K562 (cell line): ENCODE results near the gene LRRC71. TPM values are rescaled to one million over a fixed set of nuclear protein-coding genes. Genes with fewer than 3 reads are reported as not detected.

Experiments used
- ATAC-seq: fragments of 200-7000 bp; cut with Tn5 transposase; 3 replicates; pipeline ENCODE4 v1.9.1; 2020; ENCODE audit warnings: moderate library complexity
- BruUV-seq: library from RNA; stranded (reverse); fragments of 400-500 nt; replicated peaks from 2 replicates; lab custom pipeline; 2021; lab: Mats Ljungman, UMichigan
- CTCF ChIA-PET: fragments of 300-600 bp; formaldehyde crosslinking; extraction: SDS; loops from one replicate; lab custom pipeline; 2021; ENCODE audit warnings: low intra/inter-chr PET ratio; lab: Yijun Ruan, JAX
- POLR2A ChIA-PET: fragments of 300-600, 350-650 bp; sonication (Branson Sonifier 250); formaldehyde crosslinking; extraction: SDS; loops from one replicate; lab custom pipeline; 2021; ENCODE audit warnings: antibody characterized with exemption, inconsistent platforms; lab: Yijun Ruan, JAX
- DNase-seq, 4 experiments: peaks; one replicate each; pipeline versions ENCODE4 v3.0.0 to v3.0.0-alpha.2; 2011 to 2018; ENCODE audit warnings: low spot score in 3 of 4, mixed read lengths in 3 of 4; ENCODE audit errors: extremely low read depth in 1 of 4
- FAIRE-seq: peaks from 2 replicates; lab custom pipeline; 2011; peaks lifted over from hg19 to GRCh38; lab: Jason Lieb, UNC
- H2AFZ ChIP-seq: 2 replicates; pipeline ENCODE4 v1.6.0; 2011; ENCODE audit warnings: low read depth, low read length, control low read depth, inconsistent platforms
- H3K27ac ChIP-seq: fragments of 200-600 bp; 3 replicates; pipeline ENCODE4 v1.8.0; 2011; ENCODE audit warnings: low read depth, mild to moderate bottlenecking, control low read depth, inconsistent platforms, low read length, moderate library complexity, mixed read lengths; ENCODE audit errors: extremely low read depth
- H3K27me3 ChIP-seq, 2 experiments: fragments of 300-600 bp in 1 of 2; 2 replicates in 1 of 2; 3 replicates in 1 of 2; pipeline versions ENCODE4 v1.6.0 to v1.8.0; 2011; ENCODE audit warnings: inconsistent platforms in 2 of 2, low read length in 2 of 2, mild to moderate bottlenecking in 1 of 2, mixed read lengths in 1 of 2, moderate library complexity in 1 of 2; ENCODE audit not compliant: control insufficient read depth in 2 of 2, insufficient read depth in 2 of 2
- H3K36me3 ChIP-seq: fragments of 300-600 bp; 3 replicates; pipeline ENCODE4 v1.8.0; 2011; ENCODE audit warnings: mild to moderate bottlenecking, low read length, inconsistent platforms; ENCODE audit not compliant: control insufficient read depth, insufficient read depth
- H3K4me1 ChIP-seq, 2 experiments: fragments of 200-600 bp in 1 of 2; replicated peaks in 1 of 2; 2 replicates in 1 of 2; 3 replicates in 1 of 2; pipeline versions ENCODE4 v1.5.1 to v1.8.0; 2011; ENCODE audit warnings: inconsistent platforms in 2 of 2, low read length in 2 of 2, mild to moderate bottlenecking in 1 of 2, mixed read lengths in 1 of 2, moderate library complexity in 1 of 2; ENCODE audit not compliant: control insufficient read depth in 2 of 2, insufficient read depth in 2 of 2
- H3K4me2 ChIP-seq: 2 replicates; pipeline ENCODE4 v1.6.1; 2011; ENCODE audit warnings: low read length, control low read depth, inconsistent platforms, mixed read lengths; ENCODE audit not compliant: insufficient read depth
- H3K4me3 ChIP-seq: fragments of 200-600 bp; sonication (generic), shearing (Covaris generic); 2 replicates; pipeline ENCODE4 v1.5.1; 2016; ENCODE audit warnings: control low read depth, inconsistent platforms
- H3K79me2 ChIP-seq: fragments of 200-600 bp; 3 replicates; pipeline ENCODE4 v1.8.0; 2011; ENCODE audit warnings: low read length, inconsistent platforms; ENCODE audit not compliant: control insufficient read depth, insufficient read depth
- H3K9ac ChIP-seq, 2 experiments: 2 replicates each; pipeline versions ENCODE4 v1.6.0 to v1.6.1; 2011; ENCODE audit warnings: low read depth in 2 of 2, low read length in 2 of 2, control low read depth in 1 of 2, inconsistent platforms in 1 of 2, mild to moderate bottlenecking in 1 of 2, mixed read lengths in 1 of 2; ENCODE audit not compliant: insufficient read depth in 1 of 2
- H3K9me1 ChIP-seq: one replicate; pipeline ENCODE4 v1.6.0; 2011; ENCODE audit warnings: inconsistent platforms, mild to moderate bottlenecking, low read length, moderate library complexity; ENCODE audit not compliant: control insufficient read depth, insufficient read depth
- H3K9me3 ChIP-seq: replicated peaks from 2 replicates; pipeline ENCODE4 v1.5.1; 2011; ENCODE audit warnings: low read depth, low read length, inconsistent platforms; ENCODE audit not compliant: control insufficient read depth, insufficient read depth
- H4K20me1 ChIP-seq: replicated peaks from 2 replicates; pipeline ENCODE4 v1.6.1; 2011; ENCODE audit warnings: low read length, inconsistent platforms, mixed read lengths; ENCODE audit not compliant: control insufficient read depth, insufficient read depth
- MGA ChIP-seq: fragments of 450-650 bp; IDR thresholded peaks from 2 replicates; pipeline ENCODE4 v1.6.1; 2016; ENCODE audit warnings: mild to moderate bottlenecking, moderate library complexity
- NFIC ChIP-seq: fragments of 450-650 bp; IDR thresholded peaks from 2 replicates; pipeline ENCODE4 v1.6.1; 2017; ENCODE audit warnings: mild to moderate bottlenecking, inconsistent platforms
- ZNF124 ChIP-seq: sonication (generic); formaldehyde crosslinking; IDR thresholded peaks from 2 replicates; pipeline ENCODE4 v1.8.1; 2022; ENCODE audit warnings: missing genetic modification reagents
- WGBS: fragments of 100-300 bp; shearing (Covaris generic); methylation state at CpG from one replicate; pipeline ENCODE4 v1.1.6; 2016; ENCODE audit warnings: low coverage, mixed read lengths; ENCODE audit not compliant: insufficient coverage; ENCODE audit errors: missing lambda C conversion rate; 5-methylcytosine and 5-hydroxymethylcytosine counted together
- in situ Hi-C: fragments of 300-500 bp; cut with MboI; formaldehyde crosslinking; loops from 4 replicates; pipeline ENCODE4 v1.15.0; 2018; ENCODE audit warnings: inconsistent platforms, mixed read lengths
- intact Hi-C: fragments of 100-400 bp; cut with micrococcal nuclease; formaldehyde crosslinking; loops from 2 replicates; pipeline ENCODE4 v1.14.2; 2022
- polyA plus RNA-seq, 8 experiments: library from polyadenylated mRNA; depleted of rRNA in 4 of 8; stranded (reverse) in 5 of 8; unstranded in 3 of 8; fragments of >200 nt; fragmentation: Nextera tagmentation in 2 of 8; fragmentation: Illumina TruSeq in 1 of 8; extraction: Ambion mirVana in 2 of 8; extraction: Trizol in 1 of 8; gene quantifications; 2 replicates each; pipeline versions ENCODE4 v1.2.1 to v1.2.3, GENCODE V29; 2011 to 2014; ENCODE audit warnings: inconsistent platforms in 1 of 8, missing spikeins in 1 of 8
- total RNA-seq, 7 experiments: library from RNA; depleted of rRNA in 6 of 7; stranded (reverse); fragments of >200 nt in 6 of 7; fragmentation: Illumina TruSeq in 2 of 7; extraction: Trizol in 2 of 7; gene quantifications; 2 replicates each; pipeline versions ENCODE4 v1.2.1 to v1.2.3, GENCODE V29; 2011 to 2021; ENCODE audit warnings: low replicate concordance in 1 of 7

LRRC71 gene
- total and polyA plus RNA-seq, 9 of the 15 experiments (the other 6 are each of a cell fraction or from before 2014, with no cell fraction given): 0.06 to 1.2 (median 0.51) TPM; not detected in 1

DNA sequence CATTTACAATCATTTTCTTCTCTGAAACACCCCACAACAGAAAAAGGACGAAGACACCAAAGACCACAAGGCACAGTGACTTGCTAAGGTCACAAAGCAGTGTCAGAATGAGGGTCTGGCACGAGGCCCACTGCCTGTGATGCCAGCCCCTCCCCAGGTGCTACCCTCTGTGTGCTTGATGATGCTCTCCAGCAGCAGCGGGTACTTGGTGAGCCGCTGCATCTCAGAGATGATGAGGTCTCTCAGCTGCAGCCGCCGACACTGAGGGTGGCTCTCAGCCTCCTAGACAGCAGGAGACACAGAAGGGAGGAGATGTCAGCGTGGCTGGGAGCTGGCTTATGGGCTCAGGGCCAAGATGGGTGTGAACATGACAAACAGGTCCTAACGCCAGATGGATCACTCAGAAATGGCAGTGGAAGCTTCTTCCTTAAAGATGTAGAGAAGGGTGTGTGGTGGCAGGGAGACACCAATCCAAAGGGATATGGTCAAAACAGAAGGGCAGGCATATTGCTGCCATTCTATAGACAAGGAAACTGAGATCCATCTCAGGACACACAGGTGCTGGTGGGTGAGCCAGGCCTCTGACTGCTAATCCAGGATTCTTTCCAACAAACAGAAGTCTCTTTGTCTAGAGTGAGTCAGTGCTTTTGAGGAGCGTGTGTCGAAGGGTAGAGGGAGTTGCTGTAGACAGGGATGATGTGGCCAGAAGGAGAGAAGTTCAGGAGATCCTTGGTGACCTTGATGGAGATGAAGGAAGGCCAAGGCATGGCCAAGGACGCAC lies 25.6 kb downstream of the LRRC71 start:
- no peak for ATAC-seq

More for the DNA sequence above, 25.6 kb downstream of the LRRC71 start:
- DNase-seq: no peak
- Histone ChIP-seq H4K20me1 (no peaks in the 10 kb centered on the region), H3K9me1 (no peaks in the 10 kb centered on the region), H3K9me3 (no peaks in the 10 kb centered on the region), H3K36me3 (peaks cover 61% of the 10 kb centered on the region; the same call in 2 of the 3 replicates), H3K27ac (no peak overlapping the region), H3K4me3 (no peak overlapping the region), H3K27me3 (no peaks in the 10 kb centered on the region), H3K79me2 (no peaks in the 10 kb centered on the region), H3K9ac (no peak overlapping the region), H2AFZ (no peak overlapping the region), H3K4me2 (no peak overlapping the region), H3K4me1 (no peaks in the 10 kb centered on the region; a peak in 1 of 5 replicates)
- CTCF ChIA-PET: no interaction called here
- POLR2A ChIA-PET: interaction anchor here (0.6 to 1.6 kb wide), 3 partner anchors 9 to 15 kb away, joined by 3 to 5 read pairs (median 4); no protein-coding TSS in a partner anchor
- TF ChIP-seq MGA (no peak), ZNF124 (CRISPR knock-in tag) (no peak), NFIC (peak; percentile 62)
- in situ Hi-C loops: no loop called here
- no TSS peak for BruUV-seq
- intact Hi-C loops: no loop called here
- 77% methylated on average over 11 of the region's 11 CpGs for WGBS
- no peak for FAIRE-seq
